ENCODE measurements around the gene KCNG2. TPM values are rescaled to one million over a fixed set of nuclear protein-coding genes. Genes with fewer than 3 reads are reported as not detected.

KCNG2 gene
- total and polyA plus RNA-seq, 2 of the 8 experiments (the other 6 are each of a cell fraction or from before 2014, with no cell fraction given) = 0.19 to 0.74 TPM

DNA sequence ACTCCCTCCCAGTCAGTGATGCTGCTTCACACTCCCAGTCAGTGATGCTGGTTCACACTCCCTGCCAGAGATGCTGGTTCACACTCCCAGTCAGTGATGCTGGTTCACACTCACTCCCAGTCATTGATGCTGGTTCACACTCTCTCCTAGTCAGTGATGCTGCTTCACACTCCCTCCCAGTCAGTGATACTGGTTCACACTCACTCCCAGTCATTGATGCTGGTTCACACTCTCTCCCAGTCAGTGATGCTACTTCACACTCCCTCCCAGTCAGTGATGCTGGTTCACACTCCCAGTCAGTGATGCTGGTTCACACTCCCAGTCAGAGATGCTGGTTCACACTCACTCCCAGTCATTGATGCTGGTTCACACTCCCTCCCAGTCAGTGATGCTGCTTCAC lies 34.3 kb upstream of the KCNG2 start:
- H3K56ac ChIP-seq (replicated peaks; ENCODE audit: insufficient read length, low read depth, low read length) = no peak overlapping the region
- H2BK5ac ChIP-seq (ENCODE audit: low read depth, low read length) = no peak overlapping the region
- H3K9ac ChIP-seq (replicated peaks in 1 of 4; ENCODE audit: extremely low read depth in 1 of 4, low read depth in 3 of 4, low read length in 3 of 4) = no peak overlapping the region
- no peaks in the 10 kb centered on the region for H3K27me3 ChIP-seq (replicated peaks in 1 of 4; ENCODE audit: control insufficient read depth in 3 of 4, extremely low read depth in 1 of 4, insufficient read depth in 3 of 4, low read length in 3 of 4)
- ChIA-PET POLR2A (ENCODE audit: partially characterized antibody) (no interaction called here), CTCF (ENCODE audit: partially characterized antibody) (no interaction called here)
- H3K23ac ChIP-seq (ENCODE audit: insufficient read length) = no peak overlapping the region
- 0 out of 2 replicates have a peak overlapping the region, but pooled peaks have one; percentile 34 for H2BK15ac ChIP-seq (ENCODE audit: low read length)
- no peaks in the 10 kb centered on the region for H3K79me1 ChIP-seq (ENCODE audit: low read depth, low read length)
- H2AK5ac ChIP-seq (ENCODE audit: low read depth, low read length) = peak overlapping the region; percentile 88; the same call in 1 of the 2 replicates
- H3K4me2 ChIP-seq (ENCODE audit: insufficient read depth in 1 of 2, low read depth in 2 of 2, low read length in 2 of 2) = no peak overlapping the region
- H2BK120ac ChIP-seq (replicated peaks; ENCODE audit: low read depth, low read length) = no peak overlapping the region
- H3K23me2 ChIP-seq (ENCODE audit: low read depth, low read length) = peaks cover 2% of the 10 kb centered on the region; the same call in 1 of the 2 replicates
- no peak overlapping the region for H4K8ac ChIP-seq (ENCODE audit: extremely low read depth, insufficient read depth, low read length)
- H3K14ac ChIP-seq (ENCODE audit: insufficient read length) = no peak overlapping the region
- H3K9me3 ChIP-seq (ENCODE audit: insufficient read depth in 2 of 2, low read depth in 1 of 2, low read length in 1 of 2) = peaks cover 0 to 10% of the 10 kb centered on the region in 2 experiments; a peak in 2 of 4 replicates
- TF ChIP-seq EZH2 (IDR thresholded peaks at IDR 0.05; ENCODE audit: low read depth, low read length, severe bottlenecking) = no peak
- no peak for TF ChIP-seq CBX5 (IDR thresholded peaks at IDR 0.05; ENCODE audit: low read depth, low read length)
- TF ChIP-seq RAD21 (IDR thresholded peaks at IDR 0.05 in 1 of 2, conservative IDR thresholded peaks at IDR 0.05 in 1 of 2; ENCODE audit: low read depth in 2 of 2, low read length in 2 of 2) = no peak
- no peak for TF ChIP-seq MAFK (IDR thresholded peaks at IDR 0.05; ENCODE audit: low read depth, low read length)
- TF ChIP-seq SP2 (IDR thresholded peaks at IDR 0.05; ENCODE audit: low read length) = no peak
- TF ChIP-seq, protein P1, sequence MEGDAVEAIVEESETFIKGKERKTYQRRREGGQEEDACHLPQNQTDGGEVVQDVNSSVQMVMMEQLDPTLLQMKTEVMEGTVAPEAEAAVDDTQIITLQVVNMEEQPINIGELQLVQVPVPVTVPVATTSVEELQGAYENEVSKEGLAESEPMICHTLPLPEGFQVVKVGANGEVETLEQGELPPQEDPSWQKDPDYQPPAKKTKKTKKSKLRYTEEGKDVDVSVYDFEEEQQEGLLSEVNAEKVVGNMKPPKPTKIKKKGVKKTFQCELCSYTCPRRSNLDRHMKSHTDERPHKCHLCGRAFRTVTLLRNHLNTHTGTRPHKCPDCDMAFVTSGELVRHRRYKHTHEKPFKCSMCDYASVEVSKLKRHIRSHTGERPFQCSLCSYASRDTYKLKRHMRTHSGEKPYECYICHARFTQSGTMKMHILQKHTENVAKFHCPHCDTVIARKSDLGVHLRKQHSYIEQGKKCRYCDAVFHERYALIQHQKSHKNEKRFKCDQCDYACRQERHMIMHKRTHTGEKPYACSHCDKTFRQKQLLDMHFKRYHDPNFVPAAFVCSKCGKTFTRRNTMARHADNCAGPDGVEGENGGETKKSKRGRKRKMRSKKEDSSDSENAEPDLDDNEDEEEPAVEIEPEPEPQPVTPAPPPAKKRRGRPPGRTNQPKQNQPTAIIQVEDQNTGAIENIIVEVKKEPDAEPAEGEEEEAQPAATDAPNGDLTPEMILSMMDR (IDR thresholded peaks at IDR 0.05; ENCODE audit: control extremely low read depth in 1 of 3, insufficient read depth in 1 of 3, low read depth in 1 of 3, low read length in 3 of 3) = no peak
- TF ChIP-seq SIN3A (conservative IDR thresholded peaks at IDR 0.05 in 1 of 2, IDR thresholded peaks at IDR 0.05 in 1 of 2; ENCODE audit: low read depth in 1 of 2, low read length in 2 of 2) = no peak
- TF ChIP-seq GTF2F1 (IDR thresholded peaks at IDR 0.05; ENCODE audit: borderline replicate concordance, low read depth, low read length) = no peak
- TF ChIP-seq POU5F1 (IDR thresholded peaks at IDR 0.05; ENCODE audit: low read depth, low read length) = no peak
- TF ChIP-seq CHD1 (IDR thresholded peaks at IDR 0.05; ENCODE audit: low read depth, low read length) = no peak
- H4K5ac ChIP-seq (ENCODE audit: insufficient read length, low read depth, low read length) = no peak overlapping the region
- FAIRE-seq (no peak), DNase-seq (ENCODE audit: low read depth in 1 of 2, low spot score in 2 of 2) (no peak)
- no peak overlapping the region for H3K4ac ChIP-seq (replicated peaks; ENCODE audit: insufficient read length, low read depth, low read length)
- no peaks in the 10 kb centered on the region for H3K4me1 ChIP-seq (replicated peaks in 1 of 4; ENCODE audit: control insufficient read depth in 3 of 4, insufficient read depth in 4 of 4, low read length in 3 of 4)
- no peak overlapping the region for H4K91ac ChIP-seq (replicated peaks; ENCODE audit: insufficient read length, low read length)
- no peak overlapping the region for H3K4me3 ChIP-seq (ENCODE audit: extremely low read depth in 1 of 4, insufficient read depth in 2 of 4, low read depth in 3 of 4, low read length in 4 of 4)
- no peaks in the 10 kb centered on the region for H3K36me3 ChIP-seq (ENCODE audit: control insufficient read depth in 2 of 4, insufficient read depth in 4 of 4, low read length in 3 of 4)
- no peak overlapping the region for H2AFZ ChIP-seq (ENCODE audit: low read length)
- H4K20me1 ChIP-seq (replicated peaks in 1 of 2; ENCODE audit: control insufficient read depth in 1 of 2, insufficient read depth in 2 of 2, low read length in 2 of 2) = no peaks in the 10 kb centered on the region
- H2BK20ac ChIP-seq (ENCODE audit: low read length) = no peak overlapping the region
- H3K79me2 ChIP-seq (ENCODE audit: control insufficient read depth in 1 of 2, insufficient read depth in 2 of 2, low read length in 2 of 2) = no peaks in the 10 kb centered on the region
- no peak overlapping the region for H2BK12ac ChIP-seq (ENCODE audit: low read depth, low read length)
- H3K18ac ChIP-seq (ENCODE audit: extremely low read depth, low read length) = no peak overlapping the region
- H3K27ac ChIP-seq (ENCODE audit: low read depth, low read length) = no peak overlapping the region

Data from H1 (cell line).